HG03558 (cell line): ENCODE data around the gene GARIN6.
"Not testable (repeated sequence)": the region's sequence is repeated elsewhere in the genome, so short reads cannot be mapped to it uniquely, and the experiment has no call there.

Experiments
- ATAC-seq: cut with Tn5 transposase; IDR thresholded peaks from one replicate; pipeline ENCODE4 v1.9.1; 2021; ENCODE audit warnings: moderate number of reproducible peaks; ENCODE audit not compliant: unreplicated experiment; ENCODE audit errors: extremely low read depth

GARIN6 gene

DNA sequence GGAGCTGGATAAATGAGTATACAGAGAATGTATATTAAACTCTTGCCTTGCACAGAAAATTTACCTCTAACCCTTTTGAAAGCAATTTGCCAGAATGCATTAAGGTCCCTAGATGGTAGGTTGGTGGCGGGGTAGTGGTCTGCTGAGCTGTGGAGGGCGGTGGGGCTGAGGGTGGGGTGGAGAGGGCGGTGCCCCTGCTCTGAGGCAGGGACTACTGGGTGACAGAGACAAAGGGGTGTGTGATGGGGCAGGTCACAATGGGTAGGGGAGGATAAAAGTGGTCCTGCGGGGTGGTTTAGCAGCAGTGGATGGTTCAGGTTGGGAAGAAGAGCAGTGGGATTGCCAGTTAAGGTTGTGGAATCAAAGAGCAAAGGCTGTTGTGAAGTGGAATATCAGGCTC lies at the start of gene GARIN6:
Gene GARIN6 (plus strand): TSS at position 301 of the 400 bp plus-strand sequence. CDS start 422 bp downstream, outside the sequence.
- ATAC-seq: no peak

DNA sequence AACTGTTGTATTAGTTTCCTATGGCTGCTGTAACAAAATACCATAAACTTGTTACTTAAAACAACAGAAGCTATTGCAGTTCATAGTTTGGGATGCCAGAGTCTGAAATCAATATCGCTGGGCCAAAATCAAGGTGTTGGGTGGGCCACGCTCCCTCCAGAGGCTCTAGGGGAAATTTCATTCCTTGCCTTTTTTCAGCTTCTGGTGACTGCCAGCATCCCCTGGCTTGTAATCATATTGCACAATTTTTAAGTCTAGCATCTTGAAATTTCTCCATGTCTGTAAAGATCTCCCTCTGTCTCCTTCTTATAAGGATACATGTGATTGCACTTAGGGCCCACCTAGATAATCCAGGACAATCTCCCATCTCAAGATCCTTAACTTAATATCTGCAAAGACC lies 48.8 kb upstream of the GARIN6 start:
- no peak for ATAC-seq

DNA sequence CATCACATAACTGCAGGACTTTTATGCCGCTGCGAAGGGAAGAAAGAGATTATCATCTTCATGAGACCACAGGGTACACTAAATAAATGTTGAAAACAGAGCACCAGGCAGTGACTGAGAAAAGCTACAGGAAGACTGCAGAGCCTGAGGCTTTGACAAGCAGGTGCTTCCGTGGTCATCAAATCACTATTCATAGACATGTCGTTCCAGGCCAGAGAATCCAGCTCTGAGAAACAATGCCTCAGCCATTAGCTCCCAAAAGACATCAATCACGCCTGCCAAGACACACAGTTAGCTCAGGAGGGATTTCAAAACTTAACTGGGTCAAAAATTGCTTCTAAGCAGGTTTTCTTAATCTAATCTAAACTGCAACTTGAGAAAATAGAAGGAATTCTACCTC lies 47.2 kb upstream of the GARIN6 start:
- peak; percentile 57 for ATAC-seq

GRCh38 chr12:99609455-99610181 lies 37.9 kb upstream of the GARIN6 start:
- no peak for ATAC-seq

GRCh38 chr12:99611117-99611516 lies 36.4 kb upstream of the GARIN6 start:
- no peak for ATAC-seq

GRCh38 chr12:99611599-99611998 lies 36.0 kb upstream of the GARIN6 start:
- no peak for ATAC-seq

DNA sequence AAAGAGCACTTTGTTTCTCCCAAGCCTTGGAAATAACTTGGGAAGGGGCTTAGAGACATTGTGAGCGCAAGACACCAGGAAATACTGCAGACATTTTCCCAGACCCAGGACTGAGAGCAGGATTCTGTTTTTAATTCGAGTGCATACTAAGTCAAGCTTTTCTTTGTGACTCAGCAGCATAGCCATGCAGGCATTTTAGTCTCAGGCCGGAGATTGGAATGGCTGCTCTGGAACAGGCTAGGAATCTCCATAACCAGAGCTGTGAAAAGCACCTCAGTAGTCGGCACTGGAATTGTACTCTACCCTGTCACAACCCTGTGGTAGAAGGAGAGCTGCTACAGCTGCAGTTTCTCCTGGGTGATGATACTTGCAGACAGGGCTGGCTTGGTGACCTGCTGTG lies 28.9 kb upstream of the GARIN6 start:
- ATAC-seq: no peak

DNA sequence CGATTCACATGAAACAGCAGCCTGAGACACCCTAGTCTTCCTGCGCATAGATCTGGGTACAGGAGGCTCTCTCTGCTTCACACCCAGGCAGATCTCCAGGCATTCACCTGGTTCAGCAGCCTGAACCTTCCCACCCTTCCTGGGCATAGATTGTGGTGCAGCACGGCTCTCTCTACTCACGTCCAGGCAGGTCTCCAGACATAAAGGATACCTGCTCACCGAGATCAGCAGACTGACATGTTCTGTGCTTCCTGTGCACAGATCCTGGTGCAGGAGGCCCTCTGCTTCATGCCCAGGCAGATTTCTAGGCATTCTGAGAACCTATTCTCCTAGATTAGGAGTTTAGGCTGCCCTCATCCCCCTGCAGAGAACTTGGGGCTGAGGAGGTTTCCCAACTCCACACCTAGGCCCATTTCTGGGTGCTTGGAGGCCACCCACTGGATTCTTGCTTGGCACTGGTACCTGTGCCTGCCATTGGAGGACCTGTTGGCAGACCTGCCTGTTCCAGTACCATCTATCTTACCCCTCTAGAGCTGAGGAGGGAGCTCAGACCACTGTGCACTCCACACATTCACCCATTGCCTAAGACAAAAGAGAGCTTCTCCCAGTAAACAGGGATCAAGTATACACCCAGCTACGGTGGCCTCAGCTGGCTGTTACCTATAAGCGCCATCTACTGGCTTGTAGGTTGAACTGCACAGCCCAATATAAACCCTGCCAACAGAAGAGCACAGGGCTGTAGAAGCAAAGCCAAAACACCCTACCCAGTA lies 28.0 kb upstream of the GARIN6 start:
- ATAC-seq: peak; percentile 90

GRCh38 chr12:99620159-99620479 lies 27.4 kb upstream of the GARIN6 start:
- ATAC-seq: no peak

- not testable (repeated sequence) for ATAC-seq
These were observed 23.0 kb upstream of the GARIN6 start for GRCh38 chr12:99624591-99624990.

- ATAC-seq: no peak
These were observed 20.1 kb upstream of the GARIN6 start for GRCh38 chr12:99627459-99627858.

DNA sequence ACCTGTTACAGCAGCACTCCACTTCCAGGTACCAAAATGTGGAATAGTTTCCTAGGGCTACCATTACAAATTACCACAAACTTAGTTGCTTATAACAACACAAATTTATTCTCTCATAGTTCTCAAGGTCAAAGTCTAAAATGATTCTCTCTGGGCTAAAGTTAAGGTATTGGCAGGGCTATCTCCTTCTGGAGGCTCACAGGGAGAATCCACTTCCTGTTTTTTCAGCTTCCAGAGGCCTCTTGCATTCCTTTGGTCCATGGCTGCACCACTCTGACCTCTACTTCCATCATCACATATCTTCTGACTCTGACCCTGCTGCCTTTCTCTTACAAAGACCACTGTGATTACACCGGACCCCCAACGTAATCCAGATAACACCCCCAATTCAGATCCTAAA lies 2.9 kb upstream of the GARIN6 start:
- no peak for ATAC-seq

- ATAC-seq: no peak
These were observed 630 bp downstream of the GARIN6 start for GRCh38 chr12:99648183-99648582.

DNA sequence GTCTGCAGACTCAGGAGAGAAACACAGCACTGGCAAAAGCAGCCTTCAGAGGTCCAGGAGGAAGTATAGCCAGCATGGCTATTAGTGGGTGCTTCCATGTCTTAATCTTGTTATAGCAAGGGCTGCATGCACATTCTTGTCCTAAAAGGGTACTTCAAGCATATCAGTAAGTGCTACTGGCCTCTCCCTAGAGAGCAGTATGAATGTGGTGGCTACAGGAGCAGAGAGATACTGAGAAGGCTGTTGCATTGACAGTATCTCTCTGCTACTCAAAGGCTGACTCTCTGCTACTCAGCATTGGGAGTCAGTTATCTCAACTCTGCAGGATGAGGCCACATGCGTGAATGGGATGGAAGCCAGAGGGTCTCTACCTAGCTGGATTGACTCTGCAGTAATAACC lies 2.0 kb downstream of the GARIN6 start:
- no peak for ATAC-seq

DNA sequence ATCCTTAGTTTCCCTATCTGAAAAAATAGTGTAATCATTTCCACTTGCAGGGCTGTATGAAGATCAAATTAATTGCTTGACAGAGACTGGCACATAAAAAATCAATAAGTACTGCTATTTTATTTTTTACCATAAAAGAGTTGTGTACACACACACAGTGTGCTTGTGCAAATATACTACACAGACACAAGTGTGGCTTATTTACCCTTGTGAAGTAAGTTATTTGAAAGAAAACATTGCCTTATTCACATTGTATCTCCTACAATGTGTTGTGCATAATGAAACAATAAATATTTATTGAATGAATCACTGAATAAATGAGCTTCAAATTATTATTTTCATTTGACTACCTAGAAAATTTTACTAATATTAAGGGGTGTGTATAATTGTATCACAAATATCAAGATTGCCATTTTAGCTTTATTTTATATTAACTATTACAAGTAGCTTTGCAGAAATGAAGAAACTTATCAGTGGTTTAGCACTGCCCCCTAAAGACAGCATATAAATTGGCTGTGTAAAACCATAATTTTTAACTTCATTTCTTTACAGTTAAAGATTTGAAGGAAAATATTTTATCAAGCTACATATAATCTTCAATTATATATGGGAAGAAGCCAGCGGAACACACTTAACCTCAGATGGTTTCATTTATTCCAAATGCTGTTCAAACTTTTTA lies 11.3 kb downstream of the GARIN6 start:
- ATAC-seq: no peak

DNA sequence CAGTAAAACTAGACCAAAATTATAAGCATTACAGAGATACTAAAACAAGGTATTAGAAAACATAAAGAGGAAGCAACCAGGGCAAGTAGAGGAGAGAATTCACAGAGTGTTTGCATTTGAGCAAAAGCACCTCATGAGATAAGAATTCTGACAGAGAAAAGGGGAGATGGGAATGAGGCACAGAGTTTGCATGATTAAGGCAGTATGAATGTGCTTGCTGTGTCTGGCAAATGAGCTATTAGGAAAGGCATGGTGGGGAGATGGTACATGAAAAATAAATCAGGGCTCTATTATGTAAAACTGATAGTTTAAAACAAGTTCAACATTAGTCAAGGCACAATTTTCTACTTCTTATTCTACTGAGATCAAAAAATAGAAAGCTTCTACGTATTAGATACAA lies 23.1 kb downstream of the GARIN6 start:
- ATAC-seq: no peak

DNA sequence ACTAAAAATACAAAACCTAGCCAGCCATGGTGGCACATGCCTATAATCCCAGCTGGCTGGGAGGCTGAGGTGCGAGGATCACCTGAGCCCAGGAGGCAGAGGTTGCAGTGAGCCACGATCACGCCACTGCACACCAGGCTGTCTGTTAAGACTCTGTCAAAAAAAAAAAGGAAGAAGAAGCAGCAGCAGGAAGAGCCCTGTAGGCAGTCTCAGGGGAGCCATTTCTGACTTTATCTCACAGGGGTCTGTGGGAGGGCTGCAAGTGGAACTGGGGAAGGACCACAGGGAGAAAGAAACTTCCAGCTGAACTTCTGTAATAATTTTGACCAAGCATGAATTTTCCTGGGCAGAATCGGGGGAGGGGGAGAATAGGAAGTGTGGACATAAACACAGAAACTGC lies 32.7 kb downstream of the GARIN6 start:
- ATAC-seq: no peak

DNA sequence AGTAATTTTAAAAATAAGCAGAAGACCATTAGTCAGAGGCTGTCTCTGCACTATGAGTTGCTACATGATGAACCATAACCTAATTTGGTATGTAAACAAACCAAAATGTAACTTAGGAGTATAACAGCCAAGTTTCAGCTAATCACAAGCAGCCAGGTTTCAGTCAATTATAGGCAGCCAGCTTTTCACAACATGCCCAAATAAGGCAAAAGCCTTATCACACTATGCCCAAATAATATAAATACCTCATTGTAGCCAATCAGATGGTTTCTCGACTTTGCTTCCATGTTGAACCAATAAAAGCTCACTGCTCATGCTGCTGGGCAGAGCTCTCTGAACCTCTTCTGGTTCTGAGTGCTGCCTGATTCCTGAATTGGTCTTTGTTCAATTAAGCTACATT lies 38.6 kb downstream of the GARIN6 start:
- ATAC-seq: no peak

DNA sequence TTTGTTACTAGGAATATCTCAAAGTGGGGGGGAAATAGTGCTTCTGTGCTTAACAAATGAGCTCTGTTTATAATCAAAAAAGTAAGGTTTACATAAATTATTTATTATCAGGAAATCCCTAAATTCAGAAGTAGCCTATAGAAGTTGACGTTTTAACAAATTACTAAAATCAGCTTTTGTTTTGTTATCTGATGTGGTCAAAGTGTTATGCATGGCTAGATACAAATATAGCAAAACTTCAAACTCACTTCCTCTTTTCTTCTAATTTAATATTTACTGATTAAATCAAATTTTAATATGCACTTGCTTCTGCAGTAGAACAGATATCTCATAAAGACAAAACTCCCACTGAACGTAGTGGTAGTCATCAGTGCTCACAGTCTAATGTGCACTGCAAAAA lies 47.5 kb downstream of the GARIN6 start:
- no peak for ATAC-seq
